HG03108 (cell line): ENCODE measurements around the gene HIBCH.

Experiments
- ATAC-seq: cut with Tn5 transposase; IDR thresholded peaks from one replicate; pipeline ENCODE4 v1.9.1; 2021; ENCODE audit warnings: moderate library complexity; ENCODE audit not compliant: unreplicated experiment

The HIBCH gene

GRCh38 chr2:190199530-190199929 is 120.1 kb downstream of the HIBCH start:
- no peak for ATAC-seq

- ATAC-seq, result no peak
Observed at GRCh38 chr2:190199109-190199508, 120.5 kb downstream of the HIBCH start.

- ATAC-seq, result no peak
Observed at GRCh38 chr2:190197143-190197720, 122.4 kb downstream of the HIBCH start.

GRCh38 chr2:190190507-190191162 is 129.0 kb downstream of the HIBCH start:
- ATAC-seq, result no peak

- ATAC-seq, result no peak
Observed at GRCh38 chr2:190188289-190188688, 131.3 kb downstream of the HIBCH start.

- no peak for ATAC-seq
Observed at GRCh38 chr2:190186238-190186637, 133.4 kb downstream of the HIBCH start.

- ATAC-seq, result no peak
Observed at GRCh38 chr2:190185380-190185779, 134.2 kb downstream of the HIBCH start.

GRCh38 chr2:190184460-190184859 is 135.2 kb downstream of the HIBCH start:
- ATAC-seq, result no peak

GRCh38 chr2:190183539-190183938 is 136.1 kb downstream of the HIBCH start:
- ATAC-seq, result no peak

- ATAC-seq, result no peak
Observed at GRCh38 chr2:190182071-190182524, 137.5 kb downstream of the HIBCH start.

- ATAC-seq, result no peak
Observed at GRCh38 chr2:190181123-190181669, 138.4 kb downstream of the HIBCH start.

- ATAC-seq, result peak; percentile 85
Observed at GRCh38 chr2:190180313-190181122, 139.1 kb downstream of the HIBCH start.

GRCh38 chr2:190179754-190180312 is 139.8 kb downstream of the HIBCH start:
- no peak for ATAC-seq

GRCh38 chr2:190178066-190178722 is 141.4 kb downstream of the HIBCH start:
- no peak for ATAC-seq

GRCh38 chr2:190177249-190178040 is 142.2 kb downstream of the HIBCH start:
- ATAC-seq, result no peak

GRCh38 chr2:190173392-190173791 is 146.2 kb downstream of the HIBCH start:
- no peak for ATAC-seq

- ATAC-seq, result no peak
Observed at GRCh38 chr2:190170673-190171072, 149.0 kb downstream of the HIBCH start.

- no peak for ATAC-seq
Observed at GRCh38 chr2:190169221-190170072, 150.2 kb downstream of the HIBCH start.

- ATAC-seq, result no peak
Observed at GRCh38 chr2:190167702-190168101, 151.9 kb downstream of the HIBCH start.
